Stimulated activated CD4-positive, alpha-beta T cell treated with anti-CD3 and anti-CD28 coated beads, Interleukin-1b, Interleukin-23, amount 100 ng/mL, for 1 hour (primary cell): Measurements from ENCODE around the gene ADAMTS9.

ENCODE experiments used
- DNase-seq, 2 donors: peaks; one replicate each; pipeline ENCODE4 v3.0.0-alpha.2; 2020; ENCODE audit warnings: low read depth in 2 of 2

Gene ADAMTS9

DNA sequence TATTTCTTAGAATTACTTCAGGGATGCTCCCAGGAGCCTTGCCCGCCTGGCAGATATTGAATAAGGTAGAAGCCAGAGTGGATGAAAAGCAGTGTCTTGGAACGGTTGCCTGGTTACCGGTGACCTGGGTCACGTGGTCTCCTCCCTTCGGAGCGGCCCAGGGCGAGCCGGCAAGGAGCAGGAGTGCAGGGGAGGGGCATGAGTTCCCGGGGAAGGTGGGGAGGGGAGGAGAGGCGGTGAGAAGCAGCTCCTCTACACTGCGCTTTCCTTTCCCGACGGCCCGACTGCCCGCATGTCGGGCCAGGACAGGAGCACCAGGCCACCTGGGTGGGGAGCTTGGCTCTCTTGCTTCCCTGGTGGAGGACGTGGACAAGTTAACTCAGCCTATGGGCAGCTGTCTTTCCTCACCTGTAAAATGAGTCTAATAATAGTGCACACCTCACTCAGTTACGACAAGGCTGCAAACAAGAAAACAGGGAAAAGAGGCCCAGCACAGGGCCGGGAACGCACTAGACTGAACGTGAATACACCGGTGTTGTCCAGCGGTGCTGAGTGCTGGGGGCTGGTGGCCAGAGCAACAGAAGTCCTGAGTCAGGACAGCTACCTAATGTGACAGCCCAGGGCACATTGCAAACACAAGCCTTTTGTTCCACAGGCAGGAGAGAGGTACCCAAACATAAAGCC lies 198.3 kb downstream of the ADAMTS9 start:
- no peak for DNase-seq

DNA sequence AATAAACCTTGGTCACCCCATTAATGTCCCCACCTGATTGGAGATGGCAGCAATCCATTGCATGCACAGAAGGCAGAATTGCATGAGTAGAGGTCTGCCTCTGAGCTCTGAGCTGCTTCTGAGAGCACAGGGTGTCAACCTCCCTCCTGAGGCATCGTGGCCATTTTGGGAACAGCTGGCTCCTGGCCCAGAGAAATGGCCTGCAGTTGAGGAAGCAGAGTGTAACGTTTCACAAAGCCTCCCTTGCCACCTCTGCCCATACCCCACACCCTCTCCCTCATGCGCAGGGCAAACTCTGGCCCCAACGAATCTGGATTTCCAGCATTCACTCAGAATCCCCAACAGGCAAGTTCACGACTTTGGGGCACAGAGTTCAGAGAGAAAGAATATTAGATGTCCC lies 198.9 kb downstream of the ADAMTS9 start:
- DNase-seq: no peak

DNA sequence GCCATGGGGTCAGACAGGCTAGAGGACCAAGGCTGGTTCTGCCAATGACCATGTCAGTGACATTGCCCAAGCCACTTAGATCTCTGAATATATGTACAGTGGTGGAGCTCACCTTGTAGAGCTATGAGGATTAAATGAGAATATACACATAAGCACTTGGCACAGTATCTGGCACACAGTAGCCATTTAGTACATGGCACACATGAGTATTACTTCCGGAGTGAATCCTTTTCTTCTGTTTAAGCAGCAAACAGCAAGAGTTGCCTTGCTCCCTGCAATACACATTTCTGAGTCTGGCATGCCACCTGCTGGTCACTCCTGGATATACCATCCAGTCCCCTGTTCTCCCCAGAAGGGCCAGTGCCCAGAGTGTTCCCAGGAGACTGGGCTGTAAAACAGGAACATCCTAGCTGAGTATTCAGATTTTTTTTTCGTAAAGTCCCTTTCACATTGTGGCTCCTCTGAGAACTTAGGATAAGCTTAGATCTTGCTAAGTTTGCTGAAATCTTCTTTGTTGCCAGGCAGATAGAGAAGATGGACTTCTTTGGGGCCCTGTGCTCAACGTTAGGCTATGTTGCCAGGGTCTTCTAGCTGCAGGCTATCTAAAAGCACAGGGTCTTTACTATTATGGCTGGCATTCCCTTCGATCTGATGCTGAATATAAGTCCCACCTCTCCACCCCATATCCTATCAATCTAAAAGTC lies 203.4 kb downstream of the ADAMTS9 start:
- DNase-seq: peak in 1 of 2 donors; percentile 47

DNA sequence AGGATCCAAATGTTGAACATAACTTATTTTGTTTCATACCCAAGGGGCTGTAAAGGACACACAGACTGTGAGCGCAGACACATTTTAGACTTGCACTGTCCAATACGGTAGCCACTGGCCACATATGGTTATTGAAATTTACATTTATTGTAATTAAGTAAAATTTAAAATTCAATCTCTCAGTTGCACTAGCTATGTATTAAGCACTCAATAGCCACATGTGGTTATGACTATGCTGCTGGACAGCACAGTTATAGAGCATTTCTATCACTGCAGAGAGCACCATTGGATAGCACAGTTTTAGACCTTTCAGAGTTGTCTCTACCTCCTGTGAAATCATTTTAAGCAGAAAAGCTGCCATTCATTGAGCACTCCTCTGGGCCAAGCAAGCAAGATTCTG lies 204.3 kb downstream of the ADAMTS9 start:
- no peak for DNase-seq

DNA sequence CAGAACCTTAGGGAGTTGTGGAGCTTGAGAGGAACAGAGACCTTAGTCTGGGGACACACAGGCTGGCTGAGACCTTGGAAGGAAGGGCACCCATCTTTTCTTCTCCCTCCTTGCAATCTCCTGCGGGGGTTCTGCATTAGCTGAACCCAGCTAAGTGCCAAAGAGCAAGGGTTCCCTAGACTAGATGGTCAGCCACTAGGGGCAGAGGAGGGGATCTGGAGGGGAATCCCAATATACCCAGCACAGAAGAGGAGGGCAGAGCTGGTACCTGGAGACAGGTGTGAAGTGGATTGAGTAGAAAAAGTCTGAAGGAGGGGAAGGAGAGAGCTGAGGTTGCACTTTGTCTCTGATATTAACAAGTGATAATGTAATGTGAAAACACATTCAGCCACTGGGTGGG lies 212.8 kb downstream of the ADAMTS9 start:
- DNase-seq: no peak

DNA sequence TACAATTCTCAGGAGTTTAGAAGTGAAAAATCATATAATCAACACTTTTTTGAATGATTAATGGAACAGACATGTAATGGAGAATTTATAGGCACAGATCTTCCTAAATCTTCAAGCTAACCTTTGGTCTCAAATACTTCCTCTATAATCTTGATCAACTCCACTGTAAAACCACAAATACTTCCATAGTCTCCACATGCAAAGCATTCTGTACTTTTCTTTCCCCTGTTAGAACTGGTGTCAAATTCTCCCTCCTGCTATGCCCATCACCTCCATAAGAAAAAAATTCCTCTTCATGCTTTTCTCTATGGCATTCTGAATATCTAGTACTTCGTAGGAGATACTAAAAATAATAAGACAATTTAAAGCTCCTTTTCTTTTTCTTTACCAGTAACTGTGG lies 214.3 kb downstream of the ADAMTS9 start:
- DNase-seq: no peak

DNA sequence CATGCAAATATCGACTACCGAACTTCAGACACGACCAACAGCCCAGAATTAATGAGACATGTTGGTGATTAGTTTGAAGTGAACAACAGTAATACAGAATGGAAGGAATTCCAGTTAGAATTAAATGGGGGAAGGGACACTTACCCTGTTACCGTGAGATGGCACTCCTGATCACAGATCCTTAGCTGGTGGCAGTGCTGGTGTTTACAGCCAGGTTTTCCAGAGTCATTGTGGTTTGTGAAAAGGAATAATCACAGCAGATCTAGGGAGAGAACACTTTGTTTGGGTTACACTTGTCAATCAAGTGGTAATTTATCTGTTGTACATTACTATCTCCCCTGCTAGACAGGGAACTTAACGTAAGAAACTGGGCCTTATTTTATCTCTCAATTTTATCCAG lies 217.4 kb downstream of the ADAMTS9 start:
- no peak for DNase-seq

DNA sequence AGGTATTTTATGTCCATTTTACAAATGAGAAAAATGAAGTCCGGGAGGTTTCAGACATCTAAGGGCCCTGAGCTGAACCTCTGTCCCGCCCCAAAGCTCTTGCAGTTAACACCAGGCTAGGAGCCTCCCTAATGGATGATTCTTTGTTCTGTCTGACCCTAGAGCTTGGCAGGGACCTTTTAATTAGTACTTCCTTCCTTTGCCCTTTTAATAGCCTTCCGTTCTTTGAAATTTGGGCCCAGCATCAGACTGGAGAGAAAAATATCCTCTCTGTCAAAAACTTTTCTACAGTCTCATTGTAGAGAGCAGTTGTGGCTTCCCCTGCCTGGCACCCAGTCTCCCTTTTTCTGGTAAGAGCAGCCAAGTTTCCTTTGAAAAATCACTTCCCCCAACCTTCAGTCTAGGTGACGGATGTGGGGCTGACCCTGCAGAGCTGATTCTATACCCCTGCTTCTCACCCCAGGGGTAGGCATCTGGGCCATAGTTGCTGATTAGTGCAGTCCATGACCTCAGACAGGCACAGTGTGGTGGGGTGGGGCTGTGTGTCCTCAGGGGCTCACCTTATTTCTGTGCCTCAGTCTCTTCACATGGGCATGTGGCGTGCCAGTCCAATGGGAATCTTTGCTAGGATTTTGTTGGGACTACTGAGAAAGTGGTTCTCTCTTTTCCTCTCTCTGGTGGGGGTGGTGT lies 220.4 kb downstream of the ADAMTS9 start:
- DNase-seq: no peak
